HFFc6 (cell line): ENCODE results near the gene SHROOM2. TPM values are rescaled to one million over a fixed set of nuclear protein-coding genes. Genes with fewer than 3 reads are reported as not detected.

ENCODE experiments used
- DNase-seq: peaks from one replicate; pipeline ENCODE4 v3.0.0-alpha.2; 2018
- H3K27ac Mint-ChIP-seq: 2 replicates; pipeline ENCODE4 v1.8.0; 2020; ENCODE audit warnings: mild to moderate bottlenecking, mixed read lengths
- H3K27me3 Mint-ChIP-seq: 2 replicates; pipeline ENCODE4 v1.8.0; 2021; ENCODE audit warnings: mild to moderate bottlenecking, moderate library complexity, mixed read lengths; ENCODE audit not compliant: insufficient read depth
- H3K36me3 Mint-ChIP-seq: 2 replicates; pipeline ENCODE4 v1.8.0; 2021; ENCODE audit warnings: low read depth, mixed read lengths
- H3K4me1 Mint-ChIP-seq: 2 replicates; pipeline ENCODE4 v1.8.0; 2020; ENCODE audit warnings: low read depth, mixed read lengths
- H3K4me3 Mint-ChIP-seq: 2 replicates; pipeline ENCODE4 v1.8.0; 2020; ENCODE audit warnings: mild to moderate bottlenecking, moderate library complexity, mixed read lengths
- H3K9me3 Mint-ChIP-seq: 2 replicates; pipeline ENCODE4 v1.8.0; 2020; ENCODE audit warnings: mild to moderate bottlenecking, mixed read lengths
- CTCF ChIP-seq: fragments of 200-600 bp; sonication (generic); IDR thresholded peaks from 2 replicates; pipeline ENCODE4 v1.5.0; 2021; ENCODE audit warnings: antibody characterized with exemption, mild to moderate bottlenecking
- total RNA-seq, 6 experiments: library from RNA; stranded (reverse); fragmentation: NEBNext Ultra II Directional; extraction: Animal tissue kit (Norgen Biotek cat#: 25700); gene quantifications; 2 replicates in 1 of 6; 3 replicates in 5 of 6; pipeline ENCODE4 v1.2.3, GENCODE V29; 2021

Gene SHROOM2
- total RNA-seq, 6 experiments from 2014 or later: 1.6 to 3.5 (median 2.9) TPM

GRCh38 chrX:9909254-9909653 lies 123.0 kb downstream of the SHROOM2 start:
- no peak overlapping the region for H3K27ac Mint-ChIP-seq
- H3K4me1 Mint-ChIP-seq: peaks cover 59% of the 10 kb centered on the region

DNA sequence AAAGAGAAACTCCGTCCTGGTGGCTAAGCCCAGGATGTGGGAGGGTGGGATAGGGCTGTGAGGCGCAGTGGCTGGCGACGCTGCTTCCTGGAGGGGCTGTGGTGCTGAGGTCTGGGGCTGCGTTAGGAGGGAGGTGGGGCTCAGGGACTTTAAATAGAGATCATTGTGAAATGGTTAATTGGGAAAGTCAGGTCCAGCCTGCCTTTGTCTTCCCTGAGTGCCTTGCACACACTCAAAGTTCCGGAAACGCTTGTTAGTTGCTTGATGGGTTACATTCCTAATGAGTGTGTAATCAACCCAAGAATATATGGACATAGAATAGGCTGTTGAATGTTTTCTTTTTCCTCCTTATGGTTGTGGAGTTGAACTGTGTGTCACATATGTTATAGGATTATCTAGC lies 125.3 kb downstream of the SHROOM2 start:
- Mint-ChIP-seq H3K27ac (peak overlapping the region; percentile 55; the same call in 1 of the 2 replicates), H3K36me3 (no peaks in the 10 kb centered on the region), H3K9me3 (no peaks in the 10 kb centered on the region), H3K4me3 (peak overlapping the region; percentile 47; the same call in 1 of the 2 replicates), H3K4me1 (peaks cover 43% of the 10 kb centered on the region), H3K27me3 (peaks cover 4% of the 10 kb centered on the region; the same call in 1 of the 2 replicates)
- TF ChIP-seq CTCF: no peak
- no peak for DNase-seq

More at GRCh38 chrX:9909254-9909653, 123.0 kb downstream of the SHROOM2 start:
- Mint-ChIP-seq H3K4me3 (no peak overlapping the region), H3K9me3 (no peaks in the 10 kb centered on the region), H3K27me3 (peaks cover 2% of the 10 kb centered on the region; the same call in 1 of the 2 replicates), H3K36me3 (no peaks in the 10 kb centered on the region)
- no peak for TF ChIP-seq CTCF
- DNase-seq: no peak

DNA sequence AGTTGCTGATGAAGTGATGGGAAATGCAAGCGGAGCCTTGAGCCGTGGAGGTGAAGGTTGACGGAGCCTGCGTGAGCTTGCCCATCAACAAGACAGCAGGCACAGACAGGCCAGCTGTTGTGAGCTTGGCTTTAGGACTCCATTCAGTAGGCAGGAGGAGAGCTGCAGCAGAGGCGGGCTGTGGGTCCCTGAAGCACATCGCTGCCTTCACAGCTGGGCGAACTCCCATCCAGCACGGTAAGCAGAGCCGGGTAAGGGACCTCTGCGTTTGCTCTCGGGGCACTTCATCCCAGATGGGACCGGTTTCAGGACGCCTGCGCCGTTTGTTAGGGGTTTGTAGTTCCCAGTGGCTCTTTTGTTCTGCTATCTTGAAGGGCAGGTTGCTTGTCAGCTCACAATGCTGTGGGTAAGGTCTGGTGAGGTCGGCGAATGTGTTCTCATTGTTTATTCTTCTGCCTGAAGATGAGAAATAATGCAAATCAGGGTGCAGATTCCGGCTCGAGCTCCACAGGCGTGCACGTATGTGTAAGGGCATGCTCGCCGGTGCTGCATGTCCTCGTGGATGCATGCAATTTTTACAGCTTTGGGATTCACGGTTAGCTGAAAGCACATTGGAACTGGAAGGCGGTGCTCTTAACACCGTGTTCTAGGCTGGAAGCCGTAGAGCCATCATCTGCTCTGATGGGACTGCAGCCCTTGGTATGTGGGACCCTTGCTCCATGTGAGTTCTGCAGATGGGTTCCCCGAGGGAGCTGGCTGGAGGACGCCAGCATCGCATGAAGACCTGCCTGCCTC lies 126.3 kb downstream of the SHROOM2 start:
- no peak for TF ChIP-seq CTCF
- H3K27ac Mint-ChIP-seq: peak overlapping the region; percentile 46; the same call in 1 of the 2 replicates
- DNase-seq: no peak
- H3K9me3 Mint-ChIP-seq: no peaks in the 10 kb centered on the region
- H3K4me1 Mint-ChIP-seq: peaks cover 37% of the 10 kb centered on the region
- no peaks in the 10 kb centered on the region for H3K36me3 Mint-ChIP-seq
- H3K27me3 Mint-ChIP-seq: peaks cover 4% of the 10 kb centered on the region; the same call in 1 of the 2 replicates
- H3K4me3 Mint-ChIP-seq: peak overlapping the region; percentile 66; the same call in 1 of the 2 replicates

- no peaks in the 10 kb centered on the region for H3K9me3 Mint-ChIP-seq
- no peak for DNase-seq
- H3K36me3 Mint-ChIP-seq: no peaks in the 10 kb centered on the region
- TF ChIP-seq CTCF: no peak
- peaks cover 31% of the 10 kb centered on the region for H3K4me1 Mint-ChIP-seq
- peaks cover 4% of the 10 kb centered on the region; the same call in 1 of the 2 replicates for H3K27me3 Mint-ChIP-seq
- H3K4me3 Mint-ChIP-seq: no peak overlapping the region
- H3K27ac Mint-ChIP-seq: no peak overlapping the region
These were observed 126.9 kb downstream of the SHROOM2 start for GRCh38 chrX:9913146-9913433.

DNA sequence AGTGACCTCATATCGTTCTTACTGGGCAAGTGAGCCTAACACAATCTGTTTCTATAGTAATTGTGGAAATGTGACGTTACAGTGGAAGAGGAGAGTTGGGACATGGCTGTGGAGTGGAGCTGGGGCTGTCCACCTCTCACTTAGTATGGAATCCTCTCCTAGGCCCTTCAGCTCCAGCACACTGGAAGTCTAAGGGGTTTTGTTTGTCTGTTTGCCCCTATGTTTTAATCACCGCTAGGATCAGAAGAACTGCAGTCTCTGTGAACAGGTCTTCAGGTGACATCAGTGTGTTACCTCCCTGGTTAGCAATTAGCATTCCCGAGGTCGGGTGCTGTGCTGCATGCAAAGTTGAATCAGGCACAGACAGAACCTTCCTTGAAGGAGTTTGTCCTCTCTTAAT lies 131.6 kb downstream of the SHROOM2 start:
- Mint-ChIP-seq H3K27ac (no peak overlapping the region), H3K4me3 (no peak overlapping the region), H3K27me3 (peaks cover 4% of the 10 kb centered on the region; the same call in 1 of the 2 replicates), H3K36me3 (no peaks in the 10 kb centered on the region), H3K4me1 (peaks cover 9% of the 10 kb centered on the region), H3K9me3 (no peaks in the 10 kb centered on the region)
- no peak for TF ChIP-seq CTCF
- no peak for DNase-seq
